ENCODE data around the gene SORCS1. TPM values are rescaled to one million over a fixed set of nuclear protein-coding genes. Genes with fewer than 3 reads are reported as not detected.

The SORCS1 gene
- total RNA-seq, 1 experiment from 2014 or later = not detected

- Histone ChIP-seq H3K9me3 (ENCODE audit: insufficient read depth, low read depth) (no peaks in the 10 kb centered on the region), H3K36me3 (ENCODE audit: low read depth) (no peaks in the 10 kb centered on the region), H3K4me2 (no peak overlapping the region), H2AFZ (no peak overlapping the region), H3K79me2 (ENCODE audit: low read depth) (no peaks in the 10 kb centered on the region), H3F3A (ENCODE audit: insufficient read depth, low read depth) (no peaks in the 10 kb centered on the region), H3K4me3 (no peak overlapping the region), H4K20me1 (ENCODE audit: insufficient read depth) (no peaks in the 10 kb centered on the region), H3K27me3 (ENCODE audit: insufficient read depth, low read depth) (no peaks in the 10 kb centered on the region), H3K9me2 (ENCODE audit: insufficient read depth) (no peaks in the 10 kb centered on the region), H3K27ac (no peak overlapping the region), H3K4me1 (replicated peaks; ENCODE audit: insufficient read depth) (no peaks in the 10 kb centered on the region)
- no TSS peak for BruUV-seq (replicated peaks)
- intact Hi-C loops (cut with micrococcal nuclease; ENCODE audit: unreplicated experiment) = no loop called here
- CTCF ChIA-PET = no interaction called here
- POLR2A ChIA-PET (ENCODE audit: unreplicated experiment) = no interaction called here
- TF ChIP-seq, protein P1, sequence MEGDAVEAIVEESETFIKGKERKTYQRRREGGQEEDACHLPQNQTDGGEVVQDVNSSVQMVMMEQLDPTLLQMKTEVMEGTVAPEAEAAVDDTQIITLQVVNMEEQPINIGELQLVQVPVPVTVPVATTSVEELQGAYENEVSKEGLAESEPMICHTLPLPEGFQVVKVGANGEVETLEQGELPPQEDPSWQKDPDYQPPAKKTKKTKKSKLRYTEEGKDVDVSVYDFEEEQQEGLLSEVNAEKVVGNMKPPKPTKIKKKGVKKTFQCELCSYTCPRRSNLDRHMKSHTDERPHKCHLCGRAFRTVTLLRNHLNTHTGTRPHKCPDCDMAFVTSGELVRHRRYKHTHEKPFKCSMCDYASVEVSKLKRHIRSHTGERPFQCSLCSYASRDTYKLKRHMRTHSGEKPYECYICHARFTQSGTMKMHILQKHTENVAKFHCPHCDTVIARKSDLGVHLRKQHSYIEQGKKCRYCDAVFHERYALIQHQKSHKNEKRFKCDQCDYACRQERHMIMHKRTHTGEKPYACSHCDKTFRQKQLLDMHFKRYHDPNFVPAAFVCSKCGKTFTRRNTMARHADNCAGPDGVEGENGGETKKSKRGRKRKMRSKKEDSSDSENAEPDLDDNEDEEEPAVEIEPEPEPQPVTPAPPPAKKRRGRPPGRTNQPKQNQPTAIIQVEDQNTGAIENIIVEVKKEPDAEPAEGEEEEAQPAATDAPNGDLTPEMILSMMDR (conservative IDR thresholded peaks at IDR 0.05) = no peak
- TF ChIP-seq EZH2 (IDR thresholded peaks at IDR 0.05; ENCODE audit: low read depth) = no peak
- DNase-seq = no peak
These were observed 301.0 kb downstream of the SORCS1 start for GRCh38 chr10:106863549-106863948.

DNA sequence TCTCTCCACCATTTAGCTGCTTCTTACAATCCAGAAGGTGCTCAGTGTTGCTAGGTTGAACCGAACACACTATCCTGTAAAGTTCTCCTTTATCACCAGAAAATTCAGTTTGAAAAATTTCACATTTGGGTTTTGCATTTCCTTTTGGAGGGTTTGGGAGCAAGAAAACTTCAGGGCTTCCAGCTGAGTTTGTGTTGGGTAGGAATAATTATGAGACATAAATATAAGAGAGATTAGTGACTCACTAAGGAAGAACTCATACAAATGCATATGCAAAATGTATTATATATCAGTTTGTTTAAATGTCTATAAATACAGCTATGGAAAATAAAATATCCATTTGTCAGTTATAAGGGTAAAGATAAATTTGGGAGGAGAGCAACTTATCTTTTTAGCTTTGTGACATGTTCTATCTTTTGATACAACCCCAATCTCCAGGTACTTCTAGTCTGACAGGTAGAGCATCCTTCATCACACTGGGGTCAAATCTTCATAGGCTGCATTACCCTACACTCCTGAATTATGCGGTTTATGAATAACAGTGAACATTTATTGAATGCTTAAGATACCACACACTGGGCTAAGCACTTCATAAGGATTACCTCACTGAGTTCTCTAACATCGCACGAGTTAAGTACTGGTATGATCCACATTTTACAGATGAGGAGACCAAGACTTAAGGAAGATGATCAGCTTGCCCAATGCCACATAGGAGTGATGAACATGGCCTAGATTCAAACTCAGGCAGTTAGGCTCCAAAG lies 304.4 kb downstream of the SORCS1 start:
- H3K9me3 ChIP-seq (ENCODE audit: insufficient read depth, low read depth) = no peaks in the 10 kb centered on the region
- no peaks in the 10 kb centered on the region for H3F3A ChIP-seq (ENCODE audit: insufficient read depth, low read depth)
- H4K20me1 ChIP-seq (ENCODE audit: insufficient read depth) = no peaks in the 10 kb centered on the region
- no peaks in the 10 kb centered on the region for H3K4me1 ChIP-seq (replicated peaks; ENCODE audit: insufficient read depth)
- no peak overlapping the region for H3K27ac ChIP-seq
- H3K36me3 ChIP-seq (ENCODE audit: low read depth) = no peaks in the 10 kb centered on the region
- no peaks in the 10 kb centered on the region for H3K9me2 ChIP-seq (ENCODE audit: insufficient read depth)
- TF ChIP-seq, protein P1 (conservative IDR thresholded peaks at IDR 0.05) = no peak
- TF ChIP-seq EZH2 (IDR thresholded peaks at IDR 0.05; ENCODE audit: low read depth) = no peak
- H3K79me2 ChIP-seq (ENCODE audit: low read depth) = no peaks in the 10 kb centered on the region
- H3K27me3 ChIP-seq (ENCODE audit: insufficient read depth, low read depth) = no peaks in the 10 kb centered on the region
- no TSS peak for BruUV-seq (replicated peaks)
- POLR2A ChIA-PET (ENCODE audit: unreplicated experiment) = no interaction called here
- CTCF ChIA-PET = no interaction called here
- intact Hi-C loops (cut with micrococcal nuclease; ENCODE audit: unreplicated experiment) = no loop called here
- H2AFZ ChIP-seq = no peak overlapping the region
- no peak overlapping the region for H3K4me2 ChIP-seq
- DNase-seq = no peak
- H3K4me3 ChIP-seq = no peak overlapping the region

GRCh38 chr10:106857728-106858127 lies 306.8 kb downstream of the SORCS1 start:
- no peak for DNase-seq
- CTCF ChIA-PET = no interaction called here
- Histone ChIP-seq H2AFZ (no peak overlapping the region), H3K79me2 (ENCODE audit: low read depth) (no peaks in the 10 kb centered on the region), H3K27ac (no peak overlapping the region), H3K4me2 (no peak overlapping the region), H4K20me1 (ENCODE audit: insufficient read depth) (no peaks in the 10 kb centered on the region), H3K36me3 (ENCODE audit: low read depth) (no peaks in the 10 kb centered on the region), H3K4me1 (replicated peaks; ENCODE audit: insufficient read depth) (no peaks in the 10 kb centered on the region), H3K4me3 (no peak overlapping the region), H3F3A (ENCODE audit: insufficient read depth, low read depth) (no peaks in the 10 kb centered on the region), H3K9me3 (ENCODE audit: insufficient read depth, low read depth) (no peaks in the 10 kb centered on the region), H3K9me2 (ENCODE audit: insufficient read depth) (no peaks in the 10 kb centered on the region), H3K27me3 (ENCODE audit: insufficient read depth, low read depth) (no peaks in the 10 kb centered on the region)
- POLR2A ChIA-PET (ENCODE audit: unreplicated experiment) = no interaction called here
- intact Hi-C loops (cut with micrococcal nuclease; ENCODE audit: unreplicated experiment) = no loop called here
- no TSS peak for BruUV-seq (replicated peaks)
- TF ChIP-seq, protein P1 (conservative IDR thresholded peaks at IDR 0.05) = no peak
- TF ChIP-seq EZH2 (IDR thresholded peaks at IDR 0.05; ENCODE audit: low read depth) = no peak

All from PC-9 (cell line).